CD4-positive, alpha-beta T cell (primary cell): ENCODE measurements around the gene USP47. TPM values are rescaled to one million over a fixed set of nuclear protein-coding genes. Genes with fewer than 3 reads are reported as not detected.

ENCODE experiments used
- ATAC-seq: fragments of 200-7000 bp; cut with Tn5 transposase; one replicate; pipeline ENCODE4 v1.10.0; 2022; ENCODE audit warnings: mild to moderate bottlenecking; ENCODE audit not compliant: poor library complexity
- CTCF ChIA-PET: fragments of 350-600 bp; sonication (Branson Sonifier 250); formaldehyde crosslinking; loops from one replicate; lab custom pipeline; 2021; ENCODE audit warnings: antibody characterized with exemption, inconsistent platforms; lab: Charles Lee
- POLR2A ChIA-PET: fragments of 350-600 bp; sonication (Branson Sonifier 250); formaldehyde crosslinking; loops from one replicate; lab custom pipeline; 2021; ENCODE audit warnings: antibody characterized with exemption, inconsistent platforms; lab: Charles Lee
- DNase-seq, 14 experiments: peaks; one replicate each; pipeline ENCODE4 v3.0.0-alpha.2; 2013 to 2020; ENCODE audit warnings: mixed read lengths in 2 of 14
- H3K27ac ChIP-seq, 2 donors: one replicate each; pipeline versions ENCODE4 v1.5.1 to v1.7.0; 2013; ENCODE audit warnings: low read length in 2 of 2, low read depth in 1 of 2, mild to moderate bottlenecking in 1 of 2
- H3K27me3 ChIP-seq, 2 experiments: 1 replicate in 1 of 2; 2 replicates in 1 of 2; pipeline versions ENCODE4 v1.6.1 to v1.7.0; 2013; ENCODE audit warnings: low read length in 2 of 2, control low read depth in 1 of 2, mild to moderate bottlenecking in 1 of 2, moderate library complexity in 1 of 2; ENCODE audit not compliant: insufficient read depth in 2 of 2, control insufficient read depth in 1 of 2
- H3K36me3 ChIP-seq: one replicate; pipeline ENCODE4 v1.6.1; 2013; ENCODE audit warnings: low read length, control low read depth; ENCODE audit not compliant: insufficient read depth
- H3K4me1 ChIP-seq: one replicate; pipeline ENCODE4 v1.6.1; 2013; ENCODE audit warnings: low read length, control low read depth; ENCODE audit not compliant: insufficient read depth
- H3K4me3 ChIP-seq: one replicate; pipeline ENCODE4 v1.5.1; 2013; ENCODE audit warnings: mild to moderate bottlenecking, low read length, moderate library complexity
- H3K9me3 ChIP-seq, 2 experiments: 1 replicate in 1 of 2; 2 replicates in 1 of 2; pipeline versions ENCODE4 v1.6.1 to v1.7.0; 2013; ENCODE audit warnings: low read length in 2 of 2, mild to moderate bottlenecking in 2 of 2, control low read depth in 1 of 2, moderate library complexity in 1 of 2; ENCODE audit not compliant: control insufficient read depth in 1 of 2, insufficient read depth in 1 of 2
- H3K27ac Mint-ChIP-seq: one replicate; pipeline ENCODE4 v1.8.0; 2020; ENCODE audit warnings: mixed read lengths
- H3K27me3 Mint-ChIP-seq: one replicate; pipeline ENCODE4 v1.8.0; 2021; ENCODE audit warnings: mixed read lengths
- H3K36me3 Mint-ChIP-seq: one replicate; pipeline ENCODE4 v1.8.0; 2021; ENCODE audit warnings: low read depth, mixed read lengths
- H3K4me1 Mint-ChIP-seq: one replicate; pipeline ENCODE4 v1.8.0; 2021; ENCODE audit warnings: low read depth, mixed read lengths
- H3K4me3 Mint-ChIP-seq: one replicate; pipeline ENCODE4 v1.8.0; 2020; ENCODE audit warnings: mild to moderate bottlenecking, mixed read lengths
- H3K9me3 Mint-ChIP-seq: one replicate; pipeline ENCODE4 v1.8.0; 2020; ENCODE audit warnings: mixed read lengths
- intact Hi-C, 2 experiments: fragments of 100-400 bp; cut with DNase I in 1 of 2; cut with micrococcal nuclease in 1 of 2; formaldehyde crosslinking; loops; one replicate each; pipeline versions ENCODE4 v1.15.1 to v1.9.0; 2023 to 2025; cut with DNase I, micrococcal nuclease
- total RNA-seq, 174 experiments: library from RNA in 2 of 174; stranded (reverse) in 2 of 174; gene quantifications; one replicate each; pipeline ENCODE4 v1.2.3 and lab custom pipeline; 2021 to 2026
- TF ChIP-seq, protein P1 (sequence below): fragments of 200-600 bp; IDR thresholded peaks from one replicate; pipeline ENCODE4 v1.8.0; 2022; ENCODE audit warnings: antibody characterized with exemption, mild to moderate bottlenecking

Gene USP47
- total RNA-seq, 2 experiments from 2014 or later: 97.0 to 100 TPM

GRCh38 chr11:11978098-11978637, 136.4 kb downstream of the USP47 start:
- intact Hi-C loops: no loop called here
- no peak for ATAC-seq

DNA sequence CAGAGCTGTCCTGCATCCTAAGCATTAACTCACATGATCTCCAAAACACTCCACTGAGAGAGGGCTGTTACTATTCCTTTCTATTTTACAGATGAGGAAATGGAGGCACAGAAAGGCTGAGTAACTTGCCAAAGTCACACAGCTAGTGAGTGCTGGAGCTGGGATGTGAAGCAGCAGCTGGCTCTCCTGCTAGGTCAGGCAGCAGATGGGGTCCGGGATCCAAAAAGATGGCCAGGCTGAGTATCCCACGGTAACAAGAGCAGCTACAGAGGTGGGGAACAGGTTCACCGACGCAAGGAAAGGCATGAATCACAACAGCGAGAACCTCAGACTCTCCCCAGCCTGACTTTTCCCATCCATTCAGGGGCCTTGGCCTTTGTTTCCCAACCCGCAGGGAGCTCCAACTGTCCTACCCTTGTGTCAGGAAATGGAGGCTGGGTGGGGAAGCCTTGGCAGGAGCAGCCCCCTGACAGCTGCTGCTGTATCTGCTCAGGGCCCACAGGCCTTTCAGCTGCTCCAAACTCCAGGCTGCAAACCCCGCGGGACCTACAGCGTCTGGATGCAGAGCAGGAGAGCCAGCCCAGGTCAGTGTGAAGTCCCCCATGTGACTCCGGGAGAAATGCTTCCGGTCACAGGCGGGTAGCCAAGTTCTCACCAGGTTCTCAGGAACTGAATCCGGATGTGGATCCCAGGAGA, 137.2 kb downstream of the USP47 start:
- H3K36me3 Mint-ChIP-seq: no peaks in the 10 kb centered on the region
- no peaks in the 10 kb centered on the region for H3K27me3 ChIP-seq
- no peak overlapping the region for H3K27ac ChIP-seq
- ChIA-PET POLR2A (no interaction called here), CTCF (no interaction called here)
- no peak overlapping the region for H3K27ac Mint-ChIP-seq
- H3K36me3 ChIP-seq: no peaks in the 10 kb centered on the region
- intact Hi-C loops: no loop called here
- H3K27me3 Mint-ChIP-seq: no peaks in the 10 kb centered on the region
- H3K4me3 ChIP-seq: no peak overlapping the region
- DNase-seq: no peak
- TF ChIP-seq, protein P1, sequence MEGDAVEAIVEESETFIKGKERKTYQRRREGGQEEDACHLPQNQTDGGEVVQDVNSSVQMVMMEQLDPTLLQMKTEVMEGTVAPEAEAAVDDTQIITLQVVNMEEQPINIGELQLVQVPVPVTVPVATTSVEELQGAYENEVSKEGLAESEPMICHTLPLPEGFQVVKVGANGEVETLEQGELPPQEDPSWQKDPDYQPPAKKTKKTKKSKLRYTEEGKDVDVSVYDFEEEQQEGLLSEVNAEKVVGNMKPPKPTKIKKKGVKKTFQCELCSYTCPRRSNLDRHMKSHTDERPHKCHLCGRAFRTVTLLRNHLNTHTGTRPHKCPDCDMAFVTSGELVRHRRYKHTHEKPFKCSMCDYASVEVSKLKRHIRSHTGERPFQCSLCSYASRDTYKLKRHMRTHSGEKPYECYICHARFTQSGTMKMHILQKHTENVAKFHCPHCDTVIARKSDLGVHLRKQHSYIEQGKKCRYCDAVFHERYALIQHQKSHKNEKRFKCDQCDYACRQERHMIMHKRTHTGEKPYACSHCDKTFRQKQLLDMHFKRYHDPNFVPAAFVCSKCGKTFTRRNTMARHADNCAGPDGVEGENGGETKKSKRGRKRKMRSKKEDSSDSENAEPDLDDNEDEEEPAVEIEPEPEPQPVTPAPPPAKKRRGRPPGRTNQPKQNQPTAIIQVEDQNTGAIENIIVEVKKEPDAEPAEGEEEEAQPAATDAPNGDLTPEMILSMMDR: no peak
- H3K9me3 Mint-ChIP-seq: no peaks in the 10 kb centered on the region
- no peak overlapping the region for H3K4me3 Mint-ChIP-seq
- peaks cover 0 to 15% of the 10 kb centered on the region in 2 experiments for H3K9me3 ChIP-seq
- no peak for ATAC-seq
- peaks cover 10% of the 10 kb centered on the region for H3K4me1 ChIP-seq
- peaks cover 7% of the 10 kb centered on the region for H3K4me1 Mint-ChIP-seq

More at GRCh38 chr11:11978098-11978637, 136.4 kb downstream of the USP47 start:
- Mint-ChIP-seq H3K36me3 (no peaks in the 10 kb centered on the region), H3K4me3 (no peak overlapping the region), H3K27me3 (no peaks in the 10 kb centered on the region), H3K27ac (no peak overlapping the region), H3K9me3 (no peaks in the 10 kb centered on the region), H3K4me1 (peaks cover 7% of the 10 kb centered on the region)
- Histone ChIP-seq H3K4me3 (no peak overlapping the region), H3K27me3 (no peaks in the 10 kb centered on the region), H3K27ac (no peak overlapping the region), H3K4me1 (peaks cover 10% of the 10 kb centered on the region), H3K9me3 (peaks cover 0 to 15% of the 10 kb centered on the region in 2 experiments), H3K36me3 (no peaks in the 10 kb centered on the region)
- no peak for DNase-seq
- CTCF ChIA-PET: no interaction called here
- TF ChIP-seq, protein P1: no peak
- POLR2A ChIA-PET: no interaction called here

- H3K36me3 Mint-ChIP-seq: no peaks in the 10 kb centered on the region
- ChIA-PET CTCF (no interaction called here), POLR2A (interaction anchor here (0.8 kb wide), 1 partner anchor 418 kb away, joined by 4 read pairs; no protein-coding TSS in a partner anchor)
- H3K27me3 Mint-ChIP-seq: no peaks in the 10 kb centered on the region
- no peaks in the 10 kb centered on the region for H3K27me3 ChIP-seq
- TF ChIP-seq, protein P1: no peak
- no peak for ATAC-seq
- peaks cover 0 to 15% of the 10 kb centered on the region in 2 experiments for H3K9me3 ChIP-seq
- DNase-seq: no peak
- no peak overlapping the region for H3K27ac ChIP-seq
- intact Hi-C loops: no loop called here
- peaks cover 7% of the 10 kb centered on the region for H3K4me1 Mint-ChIP-seq
- H3K4me3 Mint-ChIP-seq: no peak overlapping the region
- no peak overlapping the region for H3K4me3 ChIP-seq
- peaks cover 10% of the 10 kb centered on the region for H3K4me1 ChIP-seq
- no peaks in the 10 kb centered on the region for H3K9me3 Mint-ChIP-seq
- H3K36me3 ChIP-seq: no peaks in the 10 kb centered on the region
- H3K27ac Mint-ChIP-seq: no peak overlapping the region
Measured at GRCh38 chr11:11979488-11980117, 137.8 kb downstream of the USP47 start.
